Subcutaneous abdominal adipose tissue (tissue), 5 donors: ENCODE data around the gene BLOC1S5.
A peak's percentile ranks its signal among the peaks of the same experiment; 100 is the strongest.

Experiments
- H3K27ac ChIP-seq: one replicate; pipeline ENCODE4 v1.7.0; 2013; ENCODE audit warnings: low read depth, mild to moderate bottlenecking, inconsistent platforms, low read length, moderate library complexity
- H3K27me3 ChIP-seq, 5 donors: one replicate each; pipeline ENCODE4 v1.7.0; 2013; ENCODE audit warnings: low read length in 5 of 5, inconsistent platforms in 1 of 5; ENCODE audit not compliant: control insufficient read depth in 5 of 5, insufficient read depth in 4 of 5
- H3K36me3 ChIP-seq, 5 donors: one replicate each; pipeline ENCODE4 v1.7.0; 2013; ENCODE audit warnings: low read length in 5 of 5; ENCODE audit not compliant: control insufficient read depth in 5 of 5, insufficient read depth in 5 of 5
- H3K4me1 ChIP-seq, 5 donors: one replicate each; pipeline ENCODE4 v1.7.0; 2013; ENCODE audit warnings: low read length in 5 of 5, mild to moderate bottlenecking in 3 of 5, moderate library complexity in 1 of 5; ENCODE audit not compliant: control insufficient read depth in 5 of 5, insufficient read depth in 5 of 5
- H3K4me3 ChIP-seq, 5 donors: one replicate each; pipeline ENCODE4 v1.7.0; 2013; ENCODE audit warnings: low read length in 5 of 5, low read depth in 1 of 5
- H3K9ac ChIP-seq, 5 donors: one replicate each; pipeline ENCODE4 v1.7.0; 2013; ENCODE audit warnings: low read length in 5 of 5, mild to moderate bottlenecking in 4 of 5, moderate library complexity in 3 of 5
- H3K9me3 ChIP-seq, 5 donors: one replicate each; pipeline ENCODE4 v1.7.0; 2013; ENCODE audit warnings: low read length in 5 of 5; ENCODE audit not compliant: control insufficient read depth in 5 of 5
- donor health status: healthy.
- donor health status: healthy.
- donor health status: healthy.
- donor health status: healthy.
- donor health status: healthy.

Gene BLOC1S5

GRCh38 chr6:8026800-8027199 is 37.4 kb downstream of the BLOC1S5 start:
- Histone ChIP-seq H3K27me3 (no peaks in the 10 kb centered on the region), H3K9me3 (no peaks in the 10 kb centered on the region), H3K4me3 (no peak overlapping the region), H3K36me3 (peaks cover 0 to 4% (median 0%) of the 10 kb centered on the region in 5 donors), H3K4me1 (peaks cover 4 to 23% (median 21%) of the 10 kb centered on the region in 5 donors), H3K27ac (no peak overlapping the region), H3K9ac (no peak overlapping the region)

GRCh38 chr6:8025191-8025590 is 39.0 kb downstream of the BLOC1S5 start:
- no peaks in the 10 kb centered on the region for H3K9me3 ChIP-seq
- H3K4me1 ChIP-seq: peaks cover 4 to 23% (median 21%) of the 10 kb centered on the region in 5 donors
- no peaks in the 10 kb centered on the region for H3K27me3 ChIP-seq

GRCh38 chr6:8023638-8024037 is 40.6 kb downstream of the BLOC1S5 start:
- no peak overlapping the region for H3K27ac ChIP-seq
- no peak overlapping the region for H3K4me3 ChIP-seq
- H3K9ac ChIP-seq: no peak overlapping the region
- no peaks in the 10 kb centered on the region for H3K9me3 ChIP-seq
- H3K36me3 ChIP-seq: peaks cover 0 to 4% (median 0%) of the 10 kb centered on the region in 5 donors
- no peaks in the 10 kb centered on the region for H3K27me3 ChIP-seq
- peaks cover 0 to 12% (median 9%) of the 10 kb centered on the region in 5 donors for H3K4me1 ChIP-seq

More at GRCh38 chr6:8025191-8025590, 39.0 kb downstream of the BLOC1S5 start:
- Histone ChIP-seq H3K27ac (no peak overlapping the region), H3K9ac (no peak overlapping the region), H3K36me3 (peaks cover 0 to 4% (median 0%) of the 10 kb centered on the region in 5 donors), H3K4me3 (no peak overlapping the region)

- H3K9ac ChIP-seq: no peak overlapping the region
- peaks cover 0 to 7% (median 4%) of the 10 kb centered on the region in 5 donors for H3K36me3 ChIP-seq
- H3K4me3 ChIP-seq: no peak overlapping the region
- no peaks in the 10 kb centered on the region for H3K27me3 ChIP-seq
- no peaks in the 10 kb centered on the region for H3K9me3 ChIP-seq
- H3K4me1 ChIP-seq: no peaks in the 10 kb centered on the region
- no peak overlapping the region for H3K27ac ChIP-seq
Observed at GRCh38 chr6:8020083-8020482, 44.1 kb downstream of the BLOC1S5 start.

GRCh38 chr6:8017705-8018104 is 46.5 kb downstream of the BLOC1S5 start:
- Histone ChIP-seq H3K27me3 (no peaks in the 10 kb centered on the region), H3K4me3 (peak overlapping the region in 2 of 5 donors; percentile 9 to 18), H3K36me3 (peaks cover 7 to 16% (median 12%) of the 10 kb centered on the region in 5 donors), H3K9me3 (no peaks in the 10 kb centered on the region), H3K9ac (no peak overlapping the region), H3K4me1 (no peaks in the 10 kb centered on the region), H3K27ac (no peak overlapping the region)

- H3K9me3 ChIP-seq: no peaks in the 10 kb centered on the region
- H3K27ac ChIP-seq: no peak overlapping the region
- no peaks in the 10 kb centered on the region for H3K4me1 ChIP-seq
- H3K27me3 ChIP-seq: no peaks in the 10 kb centered on the region
- H3K36me3 ChIP-seq: peaks cover 7 to 16% (median 12%) of the 10 kb centered on the region in 5 donors
- no peak overlapping the region for H3K9ac ChIP-seq
- H3K4me3 ChIP-seq: peak overlapping the region in 2 of 5 donors; percentile 9 to 18
Observed at GRCh38 chr6:8017276-8017701, 46.9 kb downstream of the BLOC1S5 start.

GRCh38 chr6:8014947-8015346 is 49.2 kb downstream of the BLOC1S5 start:
- Histone ChIP-seq H3K36me3 (peaks cover 7 to 16% (median 12%) of the 10 kb centered on the region in 5 donors), H3K27me3 (no peaks in the 10 kb centered on the region), H3K27ac (no peak overlapping the region), H3K9me3 (no peaks in the 10 kb centered on the region), H3K4me3 (no peak overlapping the region), H3K9ac (no peak overlapping the region), H3K4me1 (peaks cover 0 to 2% (median 0%) of the 10 kb centered on the region in 5 donors)

- H3K9me3 ChIP-seq: no peaks in the 10 kb centered on the region
- no peaks in the 10 kb centered on the region for H3K27me3 ChIP-seq
- no peak overlapping the region for H3K4me3 ChIP-seq
- H3K27ac ChIP-seq: no peak overlapping the region
- H3K36me3 ChIP-seq: peaks cover 7 to 16% (median 12%) of the 10 kb centered on the region in 5 donors
- H3K9ac ChIP-seq: no peak overlapping the region
- H3K4me1 ChIP-seq: peaks cover 0 to 5% (median 0%) of the 10 kb centered on the region in 5 donors
Observed at GRCh38 chr6:8013763-8014162, 50.4 kb downstream of the BLOC1S5 start.

- H3K9ac ChIP-seq: no peak overlapping the region
- H3K36me3 ChIP-seq: no peaks in the 10 kb centered on the region
- no peaks in the 10 kb centered on the region for H3K27me3 ChIP-seq
- no peak overlapping the region for H3K27ac ChIP-seq
- no peaks in the 10 kb centered on the region for H3K9me3 ChIP-seq
- H3K4me1 ChIP-seq: peaks cover 0 to 5% (median 0%) of the 10 kb centered on the region in 5 donors
- no peak overlapping the region for H3K4me3 ChIP-seq
Observed at GRCh38 chr6:8006208-8006607, 58.0 kb downstream of the BLOC1S5 start.

- no peaks in the 10 kb centered on the region for H3K36me3 ChIP-seq
- no peak overlapping the region for H3K27ac ChIP-seq
- H3K9me3 ChIP-seq: no peaks in the 10 kb centered on the region
- H3K27me3 ChIP-seq: no peaks in the 10 kb centered on the region
- no peak overlapping the region for H3K4me3 ChIP-seq
- H3K9ac ChIP-seq: no peak overlapping the region
- H3K4me1 ChIP-seq: peaks cover 0 to 5% (median 0%) of the 10 kb centered on the region in 5 donors
Observed at GRCh38 chr6:8005136-8005535, 59.1 kb downstream of the BLOC1S5 start.
